A549 (cell line): ENCODE data around the gene GAMT. TPM values are rescaled to one million over a fixed set of nuclear protein-coding genes. Genes with fewer than 3 reads are reported as not detected.
A peak's percentile ranks its signal among the peaks of the same experiment; 100 is the strongest.

Experiments
- ATAC-seq, 2 experiments: fragments of 200-7000 bp in 1 of 2; fragments of >200 bp in 1 of 2; cut with Nextera tagmentation in 1 of 2; cut with Tn5 transposase in 1 of 2; 3 replicates each; pipeline versions ENCODE4 v1.8.0 to v1.9.1; 2018 to 2020; ENCODE audit warnings: mild to moderate bottlenecking in 1 of 2, moderate library complexity in 1 of 2
- CTCF ChIA-PET: fragments of 300-600 bp; sonication (Branson Sonifier 250); formaldehyde crosslinking; extraction: SDS; loops from one replicate; lab custom pipeline; 2021; ENCODE audit warnings: antibody characterized with exemption, inconsistent platforms; lab: Yijun Ruan, JAX
- POLR2A ChIA-PET: fragments of 350-600 bp; formaldehyde crosslinking; extraction: SDS; loops from one replicate; lab custom pipeline; 2021; ENCODE audit warnings: antibody characterized with exemption, inconsistent platforms; lab: Yijun Ruan, JAX
- DNase-seq, 2 experiments: peaks; one replicate each; pipeline versions ENCODE4 v3.0.0 to v3.0.0-alpha.2; 2011 to 2016; ENCODE audit warnings: low read depth in 1 of 2, low spot score in 1 of 2
- FAIRE-seq: peaks from 2 replicates; lab custom pipeline; 2011; peaks lifted over from hg19 to GRCh38; lab: Jason Lieb, UNC
- H3K27ac ChIP-seq, 2 experiments: fragments of >200 bp; sonication (Bioruptor Twin); formaldehyde crosslinking; 3 replicates each; pipeline ENCODE4 v1.5.1; 2016 to 2017
- H3K4me1 ChIP-seq: fragments of >200 bp; sonication (Bioruptor Twin); formaldehyde crosslinking; 3 replicates; pipeline ENCODE4 v1.6.1; 2016
- H3K4me2 ChIP-seq: fragments of >200 bp; sonication (Bioruptor Twin); formaldehyde crosslinking; 3 replicates; pipeline ENCODE4 v1.6.1; 2016
- H3K4me3 ChIP-seq: fragments of >200 bp; sonication (Bioruptor Twin); formaldehyde crosslinking; 3 replicates; pipeline ENCODE4 v1.5.1; 2016
- H3K9me3 ChIP-seq: fragments of >200 bp; sonication (Bioruptor Twin); formaldehyde crosslinking; 3 replicates; pipeline ENCODE4 v1.6.1; 2016
- CEBPB ChIP-seq, 2 experiments: fragments of >200 bp in 1 of 2; sonication (Bioruptor Twin) in 1 of 2; formaldehyde crosslinking in 1 of 2; IDR thresholded peaks; 2 replicates each; pipeline ENCODE4 v1.6.1; 2012 to 2016
- CTCF ChIP-seq: fragments of >200 bp; sonication (Bioruptor Twin); formaldehyde crosslinking; IDR thresholded peaks from 3 replicates; pipeline ENCODE4 v1.5.1; 2016
- E2F6 ChIP-seq: IDR thresholded peaks from 2 replicates; pipeline ENCODE4 v1.6.1; 2012; ENCODE audit warnings: low read depth, borderline replicate concordance
- EHMT2 ChIP-seq: fragments of 200-600 bp; sonication (generic); IDR thresholded peaks from 2 replicates; pipeline ENCODE4 v1.6.1; 2016; ENCODE audit warnings: antibody characterized with exemption, low read depth, mild to moderate bottlenecking, moderate library complexity
- EP300 ChIP-seq, 2 experiments: fragments of >200 bp; sonication (Bioruptor Twin); formaldehyde crosslinking; IDR thresholded peaks; 2 replicates in 1 of 2; 3 replicates in 1 of 2; pipeline ENCODE4 v1.6.1; 2016 to 2017
- FOSB ChIP-seq: fragments of 250-450 bp; sonication (Bioruptor Pico); IDR thresholded peaks from 2 replicates; pipeline ENCODE4 v1.5.0; 2020; ENCODE audit warnings: mild to moderate bottlenecking, moderate library complexity
- GATA3 ChIP-seq: IDR thresholded peaks from 2 replicates; pipeline ENCODE4 v1.6.1; 2012; ENCODE audit warnings: borderline replicate concordance
- HDAC2 ChIP-seq: fragments of 200-600 bp; sonication (generic); IDR thresholded peaks from 2 replicates; pipeline ENCODE4 v1.6.1; 2016
- HES2 ChIP-seq: fragments of >200 bp; sonication (Bioruptor Twin); formaldehyde crosslinking; IDR thresholded peaks from 2 replicates; pipeline ENCODE4 v1.6.1; 2016
- HOXA7 ChIP-seq: fragments of 250-450 bp; sonication (Bioruptor Pico); IDR thresholded peaks from 2 replicates; pipeline ENCODE4 v1.5.0; 2020; ENCODE audit warnings: mild to moderate bottlenecking, moderate library complexity
- HOXB5 ChIP-seq: fragments of 250-450 bp; sonication (Bioruptor Pico); IDR thresholded peaks from 2 replicates; pipeline ENCODE4 v1.5.0; 2020; ENCODE audit warnings: mild to moderate bottlenecking, moderate library complexity
- JUN ChIP-seq, 2 experiments: fragments of >200 bp; sonication (Bioruptor Twin); formaldehyde crosslinking; IDR thresholded peaks; 2 replicates in 1 of 2; 3 replicates in 1 of 2; pipeline ENCODE4 v1.6.1; 2016 to 2017
- JUNB ChIP-seq: fragments of >200 bp; sonication (Bioruptor Twin); formaldehyde crosslinking; IDR thresholded peaks from 2 replicates; pipeline ENCODE4 v1.6.1; 2016
- KDM1A ChIP-seq: fragments of 200-600 bp; sonication (generic); IDR thresholded peaks from 2 replicates; pipeline ENCODE4 v1.6.1; 2016; ENCODE audit warnings: low read depth, mild to moderate bottlenecking
- MAFK ChIP-seq: fragments of 450-650 bp; IDR thresholded peaks from 2 replicates; pipeline ENCODE4 v1.6.1; 2014; ENCODE audit not compliant: partially characterized antibody
- MAX ChIP-seq: IDR thresholded peaks from 2 replicates; pipeline ENCODE4 v1.6.1; 2012
- NFE2L2 ChIP-seq: fragments of 150-350 bp; conservative IDR thresholded peaks from 2 replicates; pipeline ENCODE4 v1.6.1; 2014; ENCODE audit warnings: low read length
- PHF8 ChIP-seq: fragments of 200-600 bp; sonication (generic); IDR thresholded peaks from 2 replicates; pipeline ENCODE4 v1.6.1; 2016; ENCODE audit warnings: low read depth, mild to moderate bottlenecking, antibody characterized with exemption, moderate library complexity, borderline replicate concordance
- POLR2A ChIP-seq: IDR thresholded peaks from 2 replicates; pipeline ENCODE4 v1.6.1; 2012; ENCODE audit warnings: mild to moderate bottlenecking, low read length
- RNF2 ChIP-seq: fragments of 200-600 bp; sonication (generic); IDR thresholded peaks from 2 replicates; pipeline ENCODE4 v1.6.1; 2016; ENCODE audit warnings: low read depth, mild to moderate bottlenecking, antibody characterized with exemption, moderate library complexity, borderline replicate concordance
- TFCP2L1 ChIP-seq: fragments of 250-450 bp; sonication (Bioruptor Pico); IDR thresholded peaks from 2 replicates; pipeline ENCODE4 v1.5.0; 2021; ENCODE audit warnings: mild to moderate bottlenecking
- ZFP36 ChIP-seq: fragments of 450-650 bp; IDR thresholded peaks from 2 replicates; pipeline ENCODE4 v1.6.1; 2014; ENCODE audit warnings: borderline replicate concordance; ENCODE audit not compliant: partially characterized antibody
- ZNF302 ChIP-seq: fragments of 250-450 bp; sonication (Bioruptor Pico); IDR thresholded peaks from 2 replicates; pipeline ENCODE4 v1.9.0; 2021; ENCODE audit warnings: inconsistent platforms, mild to moderate bottlenecking, moderate library complexity
- WGBS: methylation state at CpG from one replicate; pipeline ENCODE4 v1.1.6; 2017; ENCODE audit errors: missing lambda C conversion rate; 5-methylcytosine and 5-hydroxymethylcytosine counted together
- polyA minus RNA-seq: library from RNA; depleted of rRNA, polyadenylated mRNA; stranded (reverse); fragments of >200 nt; gene quantifications from 2 replicates; pipeline ENCODE4 v1.2.3, GENCODE V29; 2011; rRNA and poly(A)+ RNA removed
- polyA plus RNA-seq, 4 experiments: library from polyadenylated mRNA; depleted of rRNA in 3 of 4; stranded (reverse); fragments of >200 nt; fragmentation: RNase III in 1 of 4; extraction: RNeasy Plus Mini Kit Qiagen cat#74134 plus additional on column Dnase treatment in 1 of 4; gene quantifications; 2 replicates in 3 of 4; 3 replicates in 1 of 4; pipeline ENCODE4 v1.2.3, GENCODE V29; 2011 to 2017

The GAMT gene
- 11.3 and 13.6 TPM in 2 replicates for polyA plus RNA-seq (2011; rRNA removed)
- polyA plus RNA-seq (2012; cell fraction: cytosol; rRNA removed) = 34.6 and 46.8 TPM in 2 replicates
- polyA plus RNA-seq (2012; cell fraction: nucleus; rRNA removed) = 31.9 and 42.0 TPM in 2 replicates
- 24.7 to 26.0 TPM (median 25.7 TPM) in 3 replicates for polyA plus RNA-seq (2017; fragmentation: RNase III; extraction: RNeasy Plus Mini Kit Qiagen cat#74134 plus additional on column Dnase treatment)
- 16.9 and 19.5 TPM in 2 replicates for polyA minus RNA-seq

- H3K4me3 ChIP-seq = peak within 1 kb of the TSS; percentile 60
- no peak for DNase-seq
- peak; percentile 51 to 63 for ATAC-seq
- peak within 1 kb of the TSS; percentile 69 to 95 for H3K27ac ChIP-seq
- no peaks in the 10 kb centered on the region for H3K9me3 ChIP-seq
- H3K4me2 ChIP-seq = peak within 1 kb of the TSS; percentile 81
- CTCF ChIA-PET = interaction anchor here (0.9 to 1.6 kb wide), 3 partner anchors 11 to 77 kb away, joined by 4 read pairs; no protein-coding TSS in a partner anchor
- TF ChIP-seq ZNF302 (CRISPR knock-in tag) = no peak
- TF ChIP-seq EP300 (IDR thresholded peaks at IDR 0.05) = no peak
- peak; percentile 51; the same call in 1 of the 2 replicates for TF ChIP-seq POLR2A
- TF ChIP-seq HES2 = no peak
- no peak for TF ChIP-seq FOSB (CRISPR knock-in tag)
- TF ChIP-seq KDM1A = no peak
- no peak for TF ChIP-seq NFE2L2
- TF ChIP-seq CTCF = peak; percentile 60
- peak; percentile 29 for TF ChIP-seq MAX
- peak; percentile 26; the same call in 1 of the 2 replicates for TF ChIP-seq PHF8
- TF ChIP-seq, all 56 proteins: peak for 4
- peaks cover 15% of the 10 kb centered on the region; the same call in 2 of the 3 replicates for H3K4me1 ChIP-seq
- WGBS = 21% methylated on average over 9 of the region's 87 CpGs
- POLR2A ChIA-PET = no interaction called here
- FAIRE-seq = no peak
Observed at GRCh38 chr19:1401138-1401888, at the start of gene GAMT. Gene GAMT, minus strand, starts transcription at chr19:1401542. Its CDS starts 66 bp downstream, at chr19:1401476.

- CTCF ChIA-PET = interaction anchor here (0.6 kb wide), 1 partner anchor 116 kb away, joined by 8 read pairs; no protein-coding TSS in a partner anchor
- no peak for TF ChIP-seq JUNB
- no peak for TF ChIP-seq FOSB (CRISPR knock-in tag)
- peak; percentile 59; the same call in 1 of the 2 replicates for TF ChIP-seq KDM1A
- peaks cover 18% of the 10 kb centered on the region; the same call in 2 of the 3 replicates for H3K4me1 ChIP-seq
- no peak for FAIRE-seq
- H3K9me3 ChIP-seq = no peaks in the 10 kb centered on the region
- peak within 1 kb of the TSS; percentile 63 for H3K4me2 ChIP-seq
- DNase-seq = peak in 1 of 2 experiments; percentile 54
- 41% methylated on average over 23 of the region's 74 CpGs for WGBS
- H3K4me3 ChIP-seq = peak within 1 kb of the TSS; percentile 31; the same call in 2 of the 3 replicates
- POLR2A ChIA-PET = no interaction called here
- peak; percentile 13 to 20; a peak in 2 of 6 replicates for ATAC-seq
- peak within 1 kb of the TSS; percentile 43 to 72; a peak in 5 of 6 replicates for H3K27ac ChIP-seq
Observed at GRCh38 chr19:1449467-1450442, 48.4 kb upstream of the GAMT start, which contains the start of gene APC2. Gene APC2, plus strand, starts transcription at chr19:1450121. Its CDS starts 2,881 bp downstream, at chr19:1453002.

GRCh38 chr19:1447944-1448343 is 46.6 kb upstream of the GAMT start:
- whole genome bisulfite sequencing = 88% methylated on average over 9 of the region's 9 CpGs
- Histone ChIP-seq H3K4me3 (no peak overlapping the region), H3K27ac (no peak overlapping the region), H3K9me3 (no peaks in the 10 kb centered on the region), H3K4me2 (no peak overlapping the region), H3K4me1 (peaks cover 32% of the 10 kb centered on the region)
- CTCF ChIA-PET = no interaction called here
- no peak for FAIRE-seq
- POLR2A ChIA-PET = no interaction called here
- no peak for DNase-seq
- TF ChIP-seq HOXA7 (CRISPR knock-in tag) (no peak), ZFP36 (no peak), HDAC2 (no peak), JUNB (no peak), TFCP2L1 (no peak), JUN (IDR thresholded peaks at IDR 0.05) (no peak), HOXB5 (CRISPR knock-in tag) (no peak), RNF2 (no peak), EP300 (IDR thresholded peaks at IDR 0.05) (no peak), MAFK (no peak), PHF8 (no peak), E2F6 (no peak), POLR2A (no peak), GATA3 (no peak), EHMT2 (no peak), KDM1A (no peak), CEBPB (IDR thresholded peaks at IDR 0.05) (no peak)
- ATAC-seq = no peak
